IPS-NIHi7 (cell line): ENCODE results near the gene LPIN1.
A peak's percentile ranks its signal among the peaks of the same experiment; 100 is the strongest.

ENCODE experiments used
- DNase-seq: peaks from one replicate; pipeline ENCODE4 v3.0.0; 2012; ENCODE audit warnings: mixed read lengths; ENCODE audit errors: extremely low spot score

LPIN1 gene

DNA sequence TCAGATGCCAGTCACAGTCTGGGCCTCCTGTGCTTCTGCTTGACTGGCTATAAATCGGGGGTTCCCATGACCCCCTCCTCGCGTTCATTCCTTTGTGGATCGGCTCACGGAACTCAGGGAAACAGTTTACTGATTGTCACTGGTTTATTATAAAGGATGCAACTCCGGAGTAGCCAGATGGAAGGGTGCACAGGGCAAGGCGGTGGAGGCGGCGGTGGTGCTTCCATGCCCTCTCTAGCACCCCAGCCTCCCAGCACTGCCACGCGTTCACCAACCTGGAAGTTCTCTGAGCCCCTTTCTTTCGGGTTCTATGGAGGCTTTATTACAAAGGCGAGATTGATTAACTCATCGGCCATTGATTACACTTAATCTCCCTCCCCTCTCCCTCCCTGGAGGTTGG, 15.6 kb downstream of the LPIN1 start:
- no peak for DNase-seq

DNA sequence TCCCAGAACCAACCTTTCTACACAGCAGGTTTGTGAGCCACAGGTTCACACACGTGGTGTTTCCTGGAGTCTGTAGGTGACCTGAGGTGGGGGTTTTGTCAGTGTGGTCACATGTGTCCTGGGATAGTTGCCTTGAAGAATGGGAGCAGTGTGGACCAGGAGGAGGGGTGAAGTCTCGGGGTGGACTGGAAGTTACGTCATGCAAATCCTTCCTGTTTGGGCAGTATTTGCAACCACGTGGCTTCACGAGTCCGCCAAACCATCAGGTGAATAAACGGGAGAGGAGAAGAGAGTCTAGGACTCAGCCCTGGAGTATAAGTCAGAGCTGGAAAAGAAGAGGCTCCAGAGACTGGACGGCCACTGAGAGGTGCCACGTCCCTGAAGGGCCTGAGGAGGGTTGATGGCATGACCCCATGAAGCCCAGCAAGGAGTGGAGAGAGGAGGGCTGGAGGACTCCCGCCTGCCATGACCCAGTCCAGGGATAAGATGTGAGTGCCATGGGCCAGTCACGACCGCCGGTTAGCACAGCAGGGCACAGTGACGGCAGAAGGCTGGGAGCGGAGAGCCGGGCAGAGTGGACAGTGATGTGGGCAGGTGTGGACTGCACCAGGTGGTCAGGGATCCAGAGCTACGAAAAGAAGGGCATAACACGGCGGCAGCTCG, 16.5 kb downstream of the LPIN1 start:
- no peak for DNase-seq

DNA sequence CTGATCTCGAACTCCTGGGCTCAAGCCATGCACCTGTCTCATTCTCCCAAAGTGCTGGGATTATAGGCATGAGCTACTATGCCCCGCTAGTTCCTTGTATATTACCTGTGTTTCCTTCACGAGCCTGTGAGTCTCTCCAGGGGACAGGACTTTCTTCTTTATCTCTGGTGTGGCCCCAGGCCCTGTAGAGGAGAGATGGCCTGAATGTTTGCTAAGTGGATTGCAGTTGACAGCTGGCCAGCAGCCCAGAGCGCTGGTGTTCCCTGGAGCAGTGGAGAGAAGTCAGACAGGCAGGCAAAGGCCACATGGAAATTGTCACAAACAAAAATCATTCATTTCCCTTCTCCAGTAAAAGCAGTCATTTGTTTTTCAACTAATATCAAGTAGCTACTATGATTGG, 17.9 kb downstream of the LPIN1 start:
- DNase-seq, result no peak

DNA sequence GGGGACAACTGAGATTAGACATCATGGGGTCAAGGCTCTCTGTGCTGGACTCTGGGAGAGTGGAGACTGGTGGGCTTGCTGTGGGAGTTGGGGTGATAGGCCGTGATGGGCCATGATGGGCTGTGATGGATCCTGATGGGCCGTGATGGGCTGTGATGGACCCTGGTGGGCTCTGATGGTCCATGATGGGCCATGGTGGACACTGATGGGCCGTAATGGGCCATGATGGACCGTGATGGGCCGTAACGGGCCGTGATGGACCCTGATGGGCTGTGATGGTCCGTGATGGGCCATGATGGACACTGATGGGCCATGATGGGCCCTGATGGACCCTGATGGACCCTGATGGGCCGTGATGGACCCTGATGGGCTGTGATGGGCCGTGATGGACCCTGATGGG, 18.5 kb downstream of the LPIN1 start:
- no peak for DNase-seq

DNA sequence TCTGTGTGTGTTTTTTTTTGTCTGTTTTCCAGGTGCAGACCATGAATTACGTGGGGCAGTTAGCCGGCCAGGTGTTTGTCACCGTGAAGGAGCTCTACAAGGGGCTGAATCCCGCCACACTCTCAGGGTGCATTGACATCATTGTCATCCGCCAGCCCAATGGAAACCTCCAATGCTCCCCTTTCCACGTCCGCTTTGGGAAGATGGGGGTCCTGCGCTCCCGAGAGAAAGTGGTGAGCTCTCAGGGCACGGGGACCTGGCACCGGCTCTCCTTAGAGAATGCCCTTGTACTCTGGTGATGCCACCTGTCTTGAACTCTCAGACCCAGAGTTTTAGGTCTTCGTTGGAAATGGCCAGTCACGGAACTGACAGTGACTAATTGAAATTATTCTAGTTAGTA, 19.1 kb downstream of the LPIN1 start:
- no peak for DNase-seq

DNA sequence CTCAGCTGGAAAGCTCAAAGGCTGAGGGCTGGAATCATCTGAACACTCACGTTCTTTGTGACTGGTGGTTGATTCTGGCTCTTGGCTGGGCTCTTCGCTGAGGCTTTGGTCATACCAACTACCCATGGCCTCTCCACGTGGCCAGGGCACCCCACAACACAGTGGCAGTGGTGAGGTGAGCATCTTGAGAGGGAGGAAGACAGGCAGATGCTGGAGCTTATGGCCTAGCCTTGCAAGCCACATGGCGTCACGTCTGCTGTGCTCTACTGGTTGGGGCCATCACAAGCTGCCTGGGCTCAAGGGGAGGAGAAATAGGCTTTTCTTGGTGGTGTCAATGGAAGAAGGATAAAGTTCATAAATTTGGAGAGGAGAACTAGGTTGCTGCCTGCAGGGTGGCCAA, 19.6 kb downstream of the LPIN1 start:
- no peak for DNase-seq

DNA sequence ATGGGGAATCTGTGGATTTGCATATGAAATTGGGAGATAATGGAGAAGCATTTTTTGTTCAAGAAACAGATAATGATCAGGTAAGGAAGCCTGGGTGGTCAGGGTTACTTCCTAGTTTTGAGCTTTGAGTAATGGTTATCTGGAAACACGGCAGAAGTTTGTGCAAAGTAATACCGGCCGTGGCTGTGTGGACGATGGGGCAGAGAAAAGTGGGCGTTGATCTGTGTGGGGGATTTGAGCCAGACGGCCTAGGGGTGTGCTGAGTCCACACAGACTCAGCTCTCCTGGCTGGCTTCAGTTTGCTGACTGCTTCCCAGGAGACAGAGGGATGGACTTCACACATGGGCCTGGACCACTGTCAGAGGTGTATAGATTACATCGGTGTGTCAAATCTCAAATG, 21.3 kb downstream of the LPIN1 start:
- no peak for DNase-seq

DNA sequence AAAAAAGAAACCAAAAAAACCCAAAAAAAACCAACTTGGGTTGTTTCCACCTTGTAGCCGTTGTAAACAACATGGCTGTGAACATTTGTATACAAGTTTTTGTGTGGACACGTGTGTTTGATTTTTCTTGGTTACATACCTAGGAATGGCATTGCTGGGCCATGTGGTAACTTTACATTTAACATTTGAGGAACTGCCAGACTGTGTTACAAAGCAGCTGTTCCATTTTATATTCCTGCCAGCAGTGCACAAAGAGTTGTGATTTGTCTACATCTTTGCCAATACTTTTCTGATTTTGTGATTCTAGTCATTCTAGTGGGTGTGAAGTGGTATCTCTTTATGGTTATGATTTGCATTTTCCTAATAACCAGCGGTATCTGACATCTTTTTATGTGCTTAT, 22.5 kb downstream of the LPIN1 start:
- no peak for DNase-seq

DNA sequence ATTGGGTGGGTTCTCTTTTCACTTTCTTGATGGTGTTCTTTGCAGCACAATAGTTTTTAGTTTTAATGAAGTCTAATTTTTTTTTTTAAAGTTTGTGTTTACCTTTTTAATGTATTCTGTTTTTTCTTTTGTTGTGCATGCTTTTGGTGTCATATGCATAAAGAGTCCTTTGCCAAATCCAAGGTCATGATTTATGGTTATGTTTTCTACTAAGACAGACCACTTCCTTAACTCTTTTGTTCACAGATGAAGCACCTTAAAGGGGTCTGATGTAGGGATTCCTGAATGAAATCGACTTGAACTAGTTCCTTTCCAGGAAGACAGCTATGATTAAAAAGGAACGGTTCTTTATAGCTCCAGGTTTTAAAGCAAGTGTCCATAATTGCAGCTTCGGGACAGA, 23.1 kb downstream of the LPIN1 start:
- no peak for DNase-seq

DNA sequence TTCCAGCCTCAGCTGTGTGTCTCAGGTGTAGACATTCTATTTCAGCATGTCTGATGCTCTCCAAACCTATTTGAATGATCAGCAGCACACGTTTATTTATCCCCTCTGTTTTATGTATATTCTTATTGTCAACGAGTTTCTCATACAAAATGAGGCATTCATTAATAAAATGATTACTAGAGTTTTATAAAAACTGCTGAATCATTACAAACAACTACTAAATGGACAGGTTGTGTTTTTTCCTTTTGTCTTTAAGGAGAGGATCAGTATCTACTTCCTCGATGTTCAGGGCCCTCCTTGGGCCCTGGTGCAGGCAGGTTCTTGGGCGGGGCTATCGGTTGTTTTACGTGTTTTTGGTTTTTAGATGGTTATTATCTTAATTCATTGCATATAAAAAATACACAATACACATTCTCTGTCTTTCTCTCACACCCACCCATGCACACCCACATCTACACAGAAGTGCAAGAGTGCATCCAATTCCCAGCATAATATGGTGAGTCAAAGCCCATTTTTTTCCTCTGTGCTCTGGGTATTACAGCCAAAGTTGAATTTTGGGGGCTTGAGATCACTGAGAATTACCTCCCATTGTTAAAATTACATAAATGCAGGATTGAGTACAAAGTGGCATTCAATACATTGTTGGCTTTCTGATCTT, 24.2 kb downstream of the LPIN1 start:
- no peak for DNase-seq

DNA sequence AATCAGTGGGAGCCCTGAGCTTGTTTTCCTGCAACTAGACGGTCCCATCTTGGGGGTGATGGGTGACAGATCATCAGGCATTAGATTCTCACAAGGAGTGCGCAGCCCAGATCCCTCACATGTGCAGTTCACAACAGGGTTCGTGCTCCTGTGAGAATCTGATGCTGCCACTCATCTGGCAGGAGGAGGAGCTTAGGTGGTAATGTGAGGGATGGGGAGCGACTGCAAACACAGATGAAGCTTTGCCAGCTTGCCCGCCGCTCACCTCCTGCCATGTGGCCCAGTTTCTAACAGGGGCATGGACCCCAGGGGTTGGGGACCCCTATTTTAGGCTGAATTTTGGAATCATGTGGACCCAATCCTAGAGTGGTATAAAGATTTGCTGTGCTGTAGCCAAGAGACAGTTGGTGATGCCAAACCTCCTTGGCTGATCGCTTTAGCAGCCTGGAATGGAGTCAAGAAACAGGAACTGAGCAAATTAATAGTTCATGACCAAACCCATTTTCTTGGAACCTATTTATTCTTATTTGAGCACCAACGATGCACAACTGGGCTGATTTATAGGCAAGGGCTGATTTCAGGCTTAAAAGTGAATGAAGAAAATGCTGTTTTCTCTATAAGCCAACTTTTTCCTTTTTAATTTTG, 25.7 kb downstream of the LPIN1 start:
- DNase-seq, result no peak

DNA sequence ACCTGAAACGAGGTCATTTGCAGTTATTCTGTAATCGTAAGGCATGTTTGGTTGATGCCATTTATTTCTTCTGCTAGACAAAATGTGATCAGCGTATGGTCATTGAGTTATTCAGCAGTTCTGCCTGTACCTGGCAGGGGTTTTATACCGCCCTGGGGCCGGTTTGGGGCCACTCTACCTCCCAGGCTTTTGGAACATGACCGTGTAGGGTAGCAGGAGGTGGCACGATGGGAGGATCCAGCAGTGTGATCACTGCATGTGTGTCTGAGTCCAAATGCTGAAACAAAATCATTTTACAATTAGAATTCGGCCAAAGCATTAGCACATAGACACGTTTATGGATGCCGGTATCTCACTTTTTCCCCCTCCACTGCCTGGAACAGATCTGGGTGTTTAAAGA, 26.7 kb downstream of the LPIN1 start:
- no peak for DNase-seq

DNA sequence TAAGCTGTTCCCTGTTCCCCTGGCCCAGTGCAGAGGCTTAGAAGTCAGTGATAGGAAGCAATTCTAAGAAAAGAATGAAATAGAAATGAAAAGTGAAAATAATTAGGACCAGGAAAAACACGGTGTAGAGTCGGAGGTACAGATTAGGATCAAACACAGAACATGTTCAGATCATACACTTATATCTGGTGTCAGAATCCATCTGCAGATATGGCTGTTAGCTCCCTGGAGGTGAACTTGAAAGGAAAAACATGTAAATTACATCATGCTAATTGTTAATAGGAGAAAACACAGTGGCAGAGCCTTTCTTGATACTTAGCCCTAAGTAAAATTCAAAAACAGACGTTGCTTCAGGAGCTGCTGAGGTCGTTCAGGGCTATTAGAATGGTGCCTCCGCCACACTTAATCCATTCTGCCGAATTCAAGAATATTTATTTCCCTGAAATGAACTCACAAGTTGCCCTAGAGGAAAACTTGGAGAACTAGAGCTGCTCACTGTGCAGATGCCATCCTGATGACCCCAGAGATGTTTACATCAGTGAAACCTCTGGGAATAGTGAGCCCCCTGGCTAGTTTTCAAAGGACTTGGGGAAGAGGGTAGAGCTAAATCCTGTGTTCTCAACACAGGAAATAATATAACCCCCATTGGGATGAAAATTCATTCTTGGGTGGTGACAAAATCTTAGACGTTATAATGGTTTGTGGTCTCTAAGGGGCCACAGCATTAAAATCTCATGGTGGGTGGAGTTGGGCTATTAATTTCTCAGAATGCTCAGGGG, 27.5 kb downstream of the LPIN1 start:
- DNase-seq, result no peak

DNA sequence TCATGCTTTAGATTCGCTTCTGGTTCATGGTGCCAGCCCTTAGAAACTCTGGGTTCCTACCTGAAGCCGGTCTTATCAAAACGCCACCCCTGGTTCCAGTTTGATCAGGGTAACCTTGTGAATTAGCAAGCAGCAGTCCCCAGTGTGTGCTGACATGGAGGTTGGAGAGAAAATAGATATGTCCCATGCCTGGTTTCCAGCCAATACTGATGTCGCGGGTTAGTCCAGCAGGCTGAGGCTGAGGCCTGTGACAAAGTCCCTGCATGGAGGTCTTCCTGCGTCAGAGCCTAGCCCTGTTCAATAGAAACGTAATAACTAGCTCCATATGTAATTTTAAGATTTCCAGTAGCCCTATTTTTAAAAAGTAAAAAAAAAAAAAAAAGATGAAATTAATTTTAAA, 28.2 kb downstream of the LPIN1 start:
- no peak for DNase-seq

DNA sequence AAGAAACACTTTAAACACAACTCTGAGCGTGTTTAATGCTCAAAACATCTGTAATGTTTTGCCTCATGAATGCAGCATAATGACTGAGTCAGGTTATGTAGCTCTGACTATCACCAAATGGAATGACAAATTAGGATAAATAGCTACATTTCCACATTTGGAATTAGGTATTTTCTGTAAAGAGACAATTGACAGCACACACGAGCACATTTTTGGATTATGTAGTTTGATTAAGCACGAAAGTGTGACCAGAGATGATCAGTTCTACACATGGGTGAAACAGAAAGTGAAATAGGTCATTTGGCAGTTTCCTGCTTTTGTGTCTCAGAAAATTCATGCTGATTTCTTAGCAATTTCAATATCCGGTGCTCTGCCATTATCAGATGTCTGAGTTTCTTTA, 29.0 kb downstream of the LPIN1 start:
- DNase-seq, result no peak

DNA sequence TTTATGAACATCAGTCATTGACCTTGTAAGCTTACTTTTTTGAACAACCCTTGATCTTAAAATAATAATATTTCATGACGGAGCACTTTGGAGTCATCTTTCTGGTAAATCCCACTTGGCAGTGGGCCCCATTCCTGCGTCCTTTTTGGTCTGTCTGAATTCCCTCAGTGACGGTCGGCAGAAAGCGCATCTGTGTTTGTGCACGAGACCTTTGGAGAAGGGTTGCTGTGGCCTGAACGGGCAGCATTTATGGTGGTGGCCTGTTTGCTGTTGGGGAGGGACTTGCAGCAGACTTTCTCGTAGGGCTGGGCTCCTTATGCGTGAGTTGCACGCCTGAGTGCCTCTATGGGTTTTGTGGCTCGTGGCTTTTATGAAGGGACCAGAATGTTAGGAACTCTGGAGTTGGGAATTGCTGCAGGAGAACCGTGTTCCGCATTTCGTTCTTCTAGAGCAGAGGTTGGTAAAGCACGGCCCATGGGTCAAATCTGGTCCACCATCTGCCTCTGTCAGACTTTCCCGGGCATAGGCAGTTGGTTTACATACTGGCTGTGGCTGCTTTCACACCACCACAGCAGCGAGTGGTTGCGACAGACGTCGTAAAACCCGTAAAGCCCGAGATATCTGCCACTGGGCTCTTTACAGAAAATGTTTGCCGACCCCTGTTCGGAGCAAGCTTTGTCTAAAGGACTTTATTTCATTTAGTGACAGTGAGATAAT, 30.8 kb downstream of the LPIN1 start:
- DNase-seq, result no peak

DNA sequence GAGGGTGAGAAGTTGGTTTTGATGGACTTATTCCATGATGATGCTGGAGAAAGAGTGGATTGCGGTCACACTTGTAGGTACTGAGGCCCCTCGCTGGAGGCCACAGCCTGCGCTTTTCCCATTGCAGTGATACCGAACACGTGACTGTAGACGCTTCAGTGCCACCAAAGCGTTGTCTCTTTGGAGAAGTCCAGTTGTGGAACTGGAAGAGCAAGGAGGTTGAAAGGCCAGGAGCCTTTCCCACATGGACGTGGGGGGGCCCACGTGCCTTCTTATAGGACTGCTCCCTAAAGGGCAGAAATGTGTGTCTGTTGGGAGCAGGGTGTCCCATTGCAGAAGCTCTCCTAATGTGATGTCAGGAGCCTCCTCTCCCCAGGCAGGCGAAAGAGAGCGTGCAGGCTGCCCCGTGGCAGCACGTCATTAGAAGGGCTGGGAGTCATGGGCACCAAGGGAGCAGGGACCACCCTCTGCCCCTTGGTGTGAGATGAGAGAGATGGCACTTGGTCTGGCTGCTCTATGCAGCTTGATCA, 31.5 kb downstream of the LPIN1 start:
- DNase-seq, result no peak

DNA sequence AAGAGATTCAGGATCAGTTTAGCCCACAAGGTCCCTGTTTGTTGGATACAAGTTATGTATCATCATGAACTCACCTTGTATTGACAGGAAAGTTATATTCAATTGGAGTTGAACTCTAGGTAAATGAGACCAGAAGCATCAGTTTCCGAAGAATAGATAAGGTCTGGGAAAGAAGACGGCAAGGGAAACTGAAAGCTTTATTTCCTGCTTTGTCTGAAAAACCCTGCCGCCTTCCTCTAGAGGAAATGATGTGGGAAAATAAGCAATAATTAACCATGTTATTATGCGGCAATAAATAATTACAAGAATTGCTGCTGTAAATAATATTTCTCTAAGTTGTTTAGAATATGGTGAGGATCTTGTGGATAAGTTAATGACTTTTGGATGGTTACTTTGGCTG, 32.0 kb downstream of the LPIN1 start:
- no peak for DNase-seq

DNA sequence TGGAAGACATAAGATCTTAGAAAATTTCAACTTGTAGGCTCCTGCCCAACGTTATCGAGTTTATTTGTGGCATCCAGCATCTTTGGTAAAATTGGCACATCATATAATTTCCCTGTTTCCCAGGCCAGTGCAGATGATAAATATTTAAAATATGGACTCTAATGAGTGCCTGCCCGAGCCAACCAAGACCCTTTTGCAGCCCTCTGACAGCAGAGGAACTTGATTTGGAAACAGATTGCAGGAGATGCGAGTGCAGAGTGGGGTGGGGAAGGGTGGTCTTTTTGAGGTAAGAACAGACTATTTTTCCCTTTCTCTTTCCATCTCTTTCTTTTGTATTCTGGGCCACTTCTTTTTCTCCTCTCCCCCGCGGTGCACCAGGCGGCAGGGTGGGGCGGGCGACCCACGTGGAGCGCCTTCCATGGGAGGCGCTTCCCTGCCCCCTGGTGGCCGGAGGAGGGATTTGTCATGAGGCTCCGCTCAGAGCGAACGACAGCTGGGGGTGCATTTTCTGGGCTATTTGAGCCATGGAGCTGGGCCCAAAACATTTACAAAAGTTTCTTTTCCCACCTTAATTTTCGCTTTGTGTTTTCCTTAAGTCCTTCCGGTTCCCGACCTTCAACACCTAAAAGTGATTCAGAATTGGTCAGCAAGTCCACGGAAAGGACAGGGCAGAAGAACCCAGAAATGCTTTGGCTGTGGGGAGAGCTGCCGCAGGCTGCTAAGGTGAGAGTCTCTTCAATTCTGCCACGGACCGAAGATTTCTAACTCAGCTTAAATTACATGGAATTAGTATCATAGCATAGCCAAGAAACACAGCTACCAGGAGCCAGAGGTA, 32.7 kb downstream of the LPIN1 start:
- DNase-seq, result peak; percentile 92

DNA sequence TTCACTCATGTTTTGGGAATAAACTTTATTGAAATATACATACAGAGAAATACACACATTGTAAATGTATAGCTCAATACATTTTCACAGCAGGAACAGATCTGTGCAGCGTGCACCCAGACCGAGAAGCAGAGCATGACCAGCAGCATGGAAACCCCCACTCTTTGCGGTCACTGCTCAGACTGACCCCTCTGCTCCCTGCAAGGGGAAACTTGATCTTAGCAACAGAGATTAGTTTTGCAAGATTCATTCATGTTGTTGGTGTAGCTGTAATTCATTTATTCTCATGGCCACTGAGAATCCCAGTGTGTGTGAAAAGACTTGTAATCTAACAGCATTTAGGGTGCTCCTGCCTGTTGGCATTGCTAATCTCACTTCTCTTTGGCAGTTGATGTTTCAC, 35.2 kb downstream of the LPIN1 start:
- no peak for DNase-seq

DNA sequence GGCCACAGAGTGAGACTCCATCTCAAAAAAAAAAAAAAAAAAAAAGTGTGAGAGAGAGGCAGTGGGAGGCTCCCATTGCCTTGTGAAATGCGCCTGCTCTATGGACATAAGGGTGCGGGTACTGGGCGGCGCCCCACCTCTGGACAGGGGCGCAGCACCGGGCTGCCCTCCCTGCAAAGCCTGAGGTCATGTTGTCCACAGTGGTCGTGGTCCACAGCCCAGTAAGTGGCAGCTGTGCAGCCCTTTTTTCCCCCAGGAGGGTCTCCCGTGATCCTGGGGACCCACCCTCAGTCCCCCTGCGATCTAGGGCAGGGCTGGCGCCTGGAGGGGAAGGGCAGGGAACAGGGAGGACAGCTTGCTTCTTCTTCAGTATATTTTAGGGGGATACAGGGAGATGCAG, 37.8 kb downstream of the LPIN1 start:
- no peak for DNase-seq
